A673 (cell line): Measurements from ENCODE around the gene UTF1. TPM values are rescaled to one million over a fixed set of nuclear protein-coding genes. Genes with fewer than 3 reads are reported as not detected.

Source experiments
- BruUV-seq: library from RNA; stranded (reverse); fragments of 400-500 nt; replicated peaks from 2 replicates; lab custom pipeline; 2021; lab: Mats Ljungman, UMichigan
- CTCF ChIA-PET: fragments of 300-600 bp; sonication (Branson Sonifier 250); formaldehyde crosslinking; loops from one replicate; lab custom pipeline; 2022; ENCODE audit warnings: antibody characterized with exemption; lab: Charles Lee
- POLR2A ChIA-PET: fragments of 300-600 bp; sonication (Branson Sonifier 250); formaldehyde crosslinking; loops from one replicate; lab custom pipeline; 2022; ENCODE audit warnings: antibody characterized with exemption; ENCODE audit not compliant: low non-redundant PET; lab: Charles Lee
- DNase-seq: peaks from one replicate; pipeline ENCODE4 v3.0.0-alpha.2; 2015; ENCODE audit warnings: low spot score
- H3K27ac ChIP-seq: fragments of 200-600 bp; sonication (generic); 2 replicates; pipeline ENCODE4 v1.5.1; 2016; ENCODE audit warnings: mixed run types, low read depth, mild to moderate bottlenecking, mixed read lengths, antibody characterized with exemption, low read length; ENCODE audit not compliant: poor library complexity, severe bottlenecking
- H3K27me3 ChIP-seq: fragments of 200-600 bp; sonication (generic); replicated peaks from 2 replicates; pipeline ENCODE4 v1.6.1; 2017; ENCODE audit warnings: mixed run types, low read depth, mild to moderate bottlenecking, mixed read lengths, antibody characterized with exemption, low read length; ENCODE audit not compliant: insufficient read depth, poor library complexity
- H3K36me3 ChIP-seq: fragments of 200-600 bp; sonication (generic); 2 replicates; pipeline ENCODE4 v1.6.1; 2016; ENCODE audit warnings: mixed run types, mild to moderate bottlenecking, mixed read lengths, antibody characterized with exemption, low read length; ENCODE audit not compliant: insufficient read depth, poor library complexity, severe bottlenecking
- H3K4me1 ChIP-seq: fragments of 200-600 bp; sonication (generic); 2 replicates; pipeline ENCODE4 v1.6.1; 2017; ENCODE audit warnings: mixed run types, mild to moderate bottlenecking, mixed read lengths, antibody characterized with exemption, low read length; ENCODE audit not compliant: insufficient read depth, poor library complexity, severe bottlenecking
- H3K4me3 ChIP-seq: fragments of 200-600 bp; sonication (generic); 2 replicates; pipeline ENCODE4 v1.5.1; 2016; ENCODE audit warnings: low read depth, mixed run types, mild to moderate bottlenecking, mixed read lengths, low read length; ENCODE audit not compliant: poor library complexity, severe bottlenecking
- H3K9me3 ChIP-seq: fragments of 200-600 bp; sonication (generic); 2 replicates; pipeline ENCODE4 v1.6.1; 2016; ENCODE audit warnings: mixed run types, low read depth, mild to moderate bottlenecking, mixed read lengths, antibody characterized with exemption, low read length; ENCODE audit not compliant: poor library complexity, severe bottlenecking
- CTCF ChIP-seq: fragments of 300-800, 200-600 bp; sonication (generic); conservative IDR thresholded peaks from 2 replicates; pipeline ENCODE4 v1.5.1; 2017; ENCODE audit warnings: low read depth, mild to moderate bottlenecking, antibody characterized with exemption, low read length, moderate library complexity, mixed read lengths
- EZH2 ChIP-seq: fragments of 200-600 bp; sonication (generic); IDR thresholded peaks from 2 replicates; pipeline ENCODE4 v1.6.1; 2017; ENCODE audit warnings: borderline replicate concordance, low read depth, mild to moderate bottlenecking, mixed read lengths, antibody characterized with exemption, low read length; ENCODE audit not compliant: poor library complexity, severe bottlenecking
- intact Hi-C: fragments of 100-400 bp; cut with micrococcal nuclease; formaldehyde crosslinking; loops from one replicate; pipeline ENCODE4 v1.10.0; 2022; ENCODE audit not compliant: unreplicated experiment
- total RNA-seq: library from RNA; stranded (reverse); gene quantifications from 2 replicates; pipeline ENCODE4 v1.2.3, GENCODE V29; 2021

Gene UTF1
- total RNA-seq, 1 experiment from 2014 or later = not detected

GRCh38 chr10:133253361-133253955 is 23.4 kb downstream of the UTF1 start:
- POLR2A ChIA-PET = no interaction called here

GRCh38 chr10:133254421-133255120 is 24.6 kb downstream of the UTF1 start:
- H3K4me1 ChIP-seq = peaks cover 9% of the 10 kb centered on the region
- no peaks in the 10 kb centered on the region for H3K9me3 ChIP-seq
- CTCF ChIA-PET = no interaction called here
- POLR2A ChIA-PET = no interaction called here
- no peak overlapping the region for H3K27ac ChIP-seq
- TF ChIP-seq EZH2 = no peak
- no peak for TF ChIP-seq CTCF
- no TSS peak for BruUV-seq
- intact Hi-C loops = no loop called here
- H3K27me3 ChIP-seq = peaks cover 5% of the 10 kb centered on the region
- no peak overlapping the region for H3K4me3 ChIP-seq
- H3K36me3 ChIP-seq = no peaks in the 10 kb centered on the region
- DNase-seq = no peak

More at GRCh38 chr10:133253361-133253955, 23.4 kb downstream of the UTF1 start:
- no peaks in the 10 kb centered on the region for H3K4me1 ChIP-seq
- no peaks in the 10 kb centered on the region for H3K36me3 ChIP-seq
- CTCF ChIA-PET = no interaction called here
- DNase-seq = no peak
- no peak for TF ChIP-seq CTCF
- no peak for TF ChIP-seq EZH2
- intact Hi-C loops = no loop called here
- peaks cover 5% of the 10 kb centered on the region for H3K27me3 ChIP-seq
- H3K4me3 ChIP-seq = no peak overlapping the region
- H3K9me3 ChIP-seq = no peaks in the 10 kb centered on the region
- BruUV-seq = no TSS peak
- H3K27ac ChIP-seq = no peak overlapping the region

DNA sequence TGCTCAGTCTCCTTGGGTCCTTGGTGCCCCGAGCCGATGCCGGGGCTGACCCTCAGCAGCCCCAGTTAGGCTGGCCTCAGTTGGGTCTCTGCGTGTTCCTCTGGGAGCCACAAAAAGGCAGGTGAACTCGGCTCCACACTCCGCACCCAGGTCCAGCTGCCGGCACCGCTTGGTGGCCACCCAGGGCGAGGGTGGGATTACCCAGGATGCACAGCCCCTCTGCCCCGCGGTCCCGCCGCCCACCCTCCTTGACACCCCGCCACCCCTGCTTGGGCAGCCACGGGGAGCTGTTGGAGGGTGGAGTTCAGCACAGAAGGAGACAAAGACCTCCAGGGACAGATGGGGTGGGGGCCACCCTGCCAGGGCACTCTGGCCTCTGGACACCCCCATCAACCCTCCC is 25.3 kb downstream of the UTF1 start:
- no peak for TF ChIP-seq EZH2
- TF ChIP-seq CTCF = no peak
- ChIA-PET CTCF (no interaction called here), POLR2A (no interaction called here)
- intact Hi-C loops = no loop called here
- no TSS peak for BruUV-seq
- no peak for DNase-seq
- H3K27ac ChIP-seq = no peak overlapping the region
- no peaks in the 10 kb centered on the region for H3K36me3 ChIP-seq
- H3K27me3 ChIP-seq = peaks cover 1% of the 10 kb centered on the region
- H3K4me1 ChIP-seq = peaks cover 12% of the 10 kb centered on the region
- H3K4me3 ChIP-seq = no peak overlapping the region
- H3K9me3 ChIP-seq = no peaks in the 10 kb centered on the region
